B cell (primary cell): ENCODE data around the gene SMAGP.

ENCODE experiments used
- EZH2 ChIP-seq: IDR thresholded peaks from 2 replicates; pipeline ENCODE4 v1.6.1; 2012; ENCODE audit warnings: borderline replicate concordance, low read depth, mild to moderate bottlenecking, moderate library complexity, low read length; ENCODE audit not compliant: insufficient read depth, poor library complexity, severe bottlenecking
- TF ChIP-seq, protein P1 (sequence below): fragments of 200-600 bp; IDR thresholded peaks from one replicate; pipeline ENCODE4 v1.8.0; 2022; ENCODE audit warnings: antibody characterized with exemption, mild to moderate bottlenecking

DNA sequence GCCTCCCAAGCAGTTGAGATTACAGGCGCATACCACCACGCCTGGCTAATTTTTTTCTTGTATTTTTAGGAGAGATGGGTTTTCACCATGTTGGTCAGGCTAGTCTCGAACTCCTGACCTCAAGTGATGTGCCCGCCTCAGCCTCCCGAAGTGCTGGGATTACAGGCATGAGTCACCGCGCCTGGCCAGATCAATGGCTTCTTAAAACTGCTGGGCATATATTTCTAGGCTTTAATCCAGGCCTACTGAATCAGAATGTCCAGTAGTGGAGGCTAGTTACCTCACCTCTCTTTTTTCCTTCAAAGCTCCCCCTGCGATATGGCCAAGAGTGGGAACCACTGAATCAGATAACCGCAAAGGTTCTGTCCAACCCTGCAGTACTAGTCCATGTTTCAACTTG lies 69.4 kb downstream of the SMAGP start:
- TF ChIP-seq, protein P1, sequence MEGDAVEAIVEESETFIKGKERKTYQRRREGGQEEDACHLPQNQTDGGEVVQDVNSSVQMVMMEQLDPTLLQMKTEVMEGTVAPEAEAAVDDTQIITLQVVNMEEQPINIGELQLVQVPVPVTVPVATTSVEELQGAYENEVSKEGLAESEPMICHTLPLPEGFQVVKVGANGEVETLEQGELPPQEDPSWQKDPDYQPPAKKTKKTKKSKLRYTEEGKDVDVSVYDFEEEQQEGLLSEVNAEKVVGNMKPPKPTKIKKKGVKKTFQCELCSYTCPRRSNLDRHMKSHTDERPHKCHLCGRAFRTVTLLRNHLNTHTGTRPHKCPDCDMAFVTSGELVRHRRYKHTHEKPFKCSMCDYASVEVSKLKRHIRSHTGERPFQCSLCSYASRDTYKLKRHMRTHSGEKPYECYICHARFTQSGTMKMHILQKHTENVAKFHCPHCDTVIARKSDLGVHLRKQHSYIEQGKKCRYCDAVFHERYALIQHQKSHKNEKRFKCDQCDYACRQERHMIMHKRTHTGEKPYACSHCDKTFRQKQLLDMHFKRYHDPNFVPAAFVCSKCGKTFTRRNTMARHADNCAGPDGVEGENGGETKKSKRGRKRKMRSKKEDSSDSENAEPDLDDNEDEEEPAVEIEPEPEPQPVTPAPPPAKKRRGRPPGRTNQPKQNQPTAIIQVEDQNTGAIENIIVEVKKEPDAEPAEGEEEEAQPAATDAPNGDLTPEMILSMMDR, result no peak
- no peak for TF ChIP-seq EZH2
